Mucosa of stomach (tissue), 1 donor: ENCODE measurements around the gene MYO5C.
A peak's percentile ranks its signal among the peaks of the same experiment; 100 is the strongest.

Source experiments
- H3K27me3 ChIP-seq: one replicate; pipeline ENCODE4 v1.7.0; 2013; ENCODE audit warnings: mild to moderate bottlenecking, low read length; ENCODE audit not compliant: control insufficient read depth, insufficient read depth
- H3K36me3 ChIP-seq: one replicate; pipeline ENCODE4 v1.7.0; 2013; ENCODE audit warnings: low read length; ENCODE audit not compliant: control insufficient read depth, insufficient read depth
- H3K4me1 ChIP-seq: one replicate; pipeline ENCODE4 v1.7.0; 2013; ENCODE audit warnings: mild to moderate bottlenecking, low read length; ENCODE audit not compliant: control insufficient read depth, insufficient read depth
- H3K4me3 ChIP-seq: one replicate; pipeline ENCODE4 v1.7.0; 2013; ENCODE audit warnings: low read length
- H3K9ac ChIP-seq: one replicate; pipeline ENCODE4 v1.7.0; 2013; ENCODE audit warnings: mild to moderate bottlenecking, low read length, moderate library complexity
- H3K9me3 ChIP-seq: one replicate; pipeline ENCODE4 v1.7.0; 2013; ENCODE audit warnings: mild to moderate bottlenecking, low read length, moderate library complexity; ENCODE audit not compliant: control insufficient read depth
- donor health status: Pancreatic carcinoma.

MYO5C gene

GRCh38 chr15:52262364-52262763 is 33.2 kb downstream of the MYO5C start:
- H3K36me3 ChIP-seq, result peaks cover 7% of the 10 kb centered on the region
- H3K9ac ChIP-seq, result peak overlapping the region; percentile 53
- H3K27me3 ChIP-seq, result no peaks in the 10 kb centered on the region
- H3K9me3 ChIP-seq, result no peaks in the 10 kb centered on the region
- H3K4me3 ChIP-seq, result no peak overlapping the region
- peaks cover 26% of the 10 kb centered on the region for H3K4me1 ChIP-seq

DNA sequence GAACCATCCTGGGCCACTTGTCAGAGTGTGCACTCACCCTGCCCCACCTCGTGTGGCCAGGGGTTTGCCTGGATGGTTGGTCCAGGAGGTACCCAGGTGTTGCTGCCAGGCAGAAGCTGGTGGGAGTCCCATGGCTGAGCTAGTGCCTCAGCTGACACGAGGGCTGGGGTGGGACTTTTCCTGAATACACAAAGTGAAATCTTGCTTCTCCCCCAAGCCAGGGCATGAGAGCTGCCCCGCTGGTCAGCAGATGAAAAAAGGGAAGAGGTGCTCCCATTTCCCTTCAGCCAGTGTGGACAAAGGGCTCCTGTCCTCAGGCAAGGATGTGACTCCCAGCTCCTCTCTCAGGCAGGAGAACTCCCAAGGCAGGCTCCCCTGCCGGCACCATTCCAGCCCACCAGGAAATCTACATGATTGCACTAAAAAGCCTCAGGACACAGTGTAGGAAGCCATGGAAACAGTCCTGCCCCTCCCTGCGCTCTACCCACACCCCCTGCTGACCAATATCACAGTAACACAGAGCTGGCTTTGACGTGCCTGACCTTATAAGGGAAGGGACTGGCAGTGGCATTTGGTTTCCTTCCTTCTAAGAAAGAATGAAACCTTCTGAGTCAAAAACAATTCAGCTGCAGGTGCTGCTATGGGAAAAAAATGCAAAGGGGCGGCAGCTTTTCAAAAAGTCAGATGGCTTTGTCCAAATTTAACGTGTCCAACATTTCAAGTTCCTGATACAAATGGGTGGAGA is 33.9 kb downstream of the MYO5C start:
- Histone ChIP-seq H3K9me3 (no peaks in the 10 kb centered on the region), H3K9ac (peak overlapping the region; percentile 53), H3K4me3 (no peak overlapping the region), H3K36me3 (peaks cover 8% of the 10 kb centered on the region), H3K27me3 (no peaks in the 10 kb centered on the region), H3K4me1 (peaks cover 26% of the 10 kb centered on the region)

DNA sequence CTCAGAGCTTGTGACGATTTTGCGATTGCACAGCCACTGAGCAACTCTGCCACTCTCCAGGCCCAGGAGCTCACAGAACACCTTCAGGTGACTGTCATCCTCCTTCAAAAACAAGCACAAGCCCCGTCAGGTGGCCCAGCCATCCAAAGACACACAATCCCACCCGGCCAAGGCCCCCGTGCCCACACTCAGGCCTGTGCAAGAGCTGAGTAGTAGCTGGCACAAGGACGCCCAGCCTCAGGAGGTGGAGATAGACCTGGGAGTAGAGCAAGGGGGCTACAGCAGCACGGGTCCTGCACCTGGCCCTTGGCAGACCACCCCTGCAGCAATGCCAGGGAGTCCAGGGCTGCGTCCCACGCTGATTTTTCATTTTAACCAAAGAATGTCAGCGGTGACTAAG is 34.6 kb downstream of the MYO5C start:
- Histone ChIP-seq H3K4me3 (no peak overlapping the region), H3K9me3 (no peaks in the 10 kb centered on the region), H3K4me1 (peaks cover 33% of the 10 kb centered on the region)

DNA sequence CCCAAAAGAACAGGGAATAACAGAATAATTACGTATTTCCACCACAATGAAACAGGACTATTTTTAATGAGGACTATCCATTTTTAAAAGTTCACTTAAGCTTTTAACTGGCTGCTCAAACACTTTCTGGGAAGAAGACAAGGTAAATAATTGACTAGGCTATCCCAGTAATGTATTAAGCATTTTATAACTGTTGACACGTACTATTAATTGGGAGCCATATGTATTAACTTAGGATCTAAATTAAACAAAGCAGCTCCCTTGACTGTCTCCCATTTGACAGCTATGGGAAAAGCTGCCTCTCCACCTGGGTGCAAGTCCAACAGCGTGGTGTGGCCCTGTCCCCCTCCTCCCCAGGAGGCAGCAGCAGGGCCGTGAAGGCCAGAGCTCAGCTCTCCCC is 36.1 kb downstream of the MYO5C start:
- H3K36me3 ChIP-seq, result peaks cover 5% of the 10 kb centered on the region
- no peak overlapping the region for H3K4me3 ChIP-seq
- H3K9ac ChIP-seq, result no peak overlapping the region
- H3K9me3 ChIP-seq, result no peaks in the 10 kb centered on the region
- no peaks in the 10 kb centered on the region for H3K27me3 ChIP-seq
- H3K4me1 ChIP-seq, result peaks cover 44% of the 10 kb centered on the region

More for the DNA sequence above, 34.6 kb downstream of the MYO5C start:
- peak overlapping the region; percentile 53 for H3K9ac ChIP-seq
- peaks cover 8% of the 10 kb centered on the region for H3K36me3 ChIP-seq
- no peaks in the 10 kb centered on the region for H3K27me3 ChIP-seq

DNA sequence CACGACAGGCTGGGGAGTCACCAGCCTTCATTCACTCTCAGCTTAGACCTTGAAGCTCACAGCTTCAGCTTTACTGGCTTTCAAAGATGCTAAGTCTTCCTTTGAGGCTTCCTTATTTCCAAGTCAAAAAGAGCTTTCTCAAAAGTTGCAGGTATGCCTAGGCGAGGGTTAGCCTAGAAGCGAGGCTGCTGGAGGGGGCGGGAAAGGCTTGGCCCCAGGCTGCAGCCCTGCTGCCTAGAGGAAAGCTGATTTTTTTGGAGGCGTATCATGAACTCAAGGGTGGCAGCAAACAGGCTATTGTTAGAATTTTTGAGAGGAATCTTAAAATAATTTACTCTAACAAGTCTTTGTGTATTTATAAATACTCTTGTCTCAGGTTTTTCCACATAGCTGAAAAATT is 37.1 kb downstream of the MYO5C start:
- no peaks in the 10 kb centered on the region for H3K9me3 ChIP-seq
- peaks cover 4% of the 10 kb centered on the region for H3K36me3 ChIP-seq
- no peak overlapping the region for H3K4me3 ChIP-seq
- no peaks in the 10 kb centered on the region for H3K27me3 ChIP-seq
- peaks cover 47% of the 10 kb centered on the region for H3K4me1 ChIP-seq
- H3K9ac ChIP-seq, result no peak overlapping the region

- Histone ChIP-seq H3K9me3 (no peaks in the 10 kb centered on the region), H3K36me3 (peaks cover 4% of the 10 kb centered on the region), H3K27me3 (no peaks in the 10 kb centered on the region), H3K9ac (no peak overlapping the region), H3K4me1 (peaks cover 49% of the 10 kb centered on the region), H3K4me3 (no peak overlapping the region)
Observed at GRCh38 chr15:52257734-52258062, 37.9 kb downstream of the MYO5C start.

DNA sequence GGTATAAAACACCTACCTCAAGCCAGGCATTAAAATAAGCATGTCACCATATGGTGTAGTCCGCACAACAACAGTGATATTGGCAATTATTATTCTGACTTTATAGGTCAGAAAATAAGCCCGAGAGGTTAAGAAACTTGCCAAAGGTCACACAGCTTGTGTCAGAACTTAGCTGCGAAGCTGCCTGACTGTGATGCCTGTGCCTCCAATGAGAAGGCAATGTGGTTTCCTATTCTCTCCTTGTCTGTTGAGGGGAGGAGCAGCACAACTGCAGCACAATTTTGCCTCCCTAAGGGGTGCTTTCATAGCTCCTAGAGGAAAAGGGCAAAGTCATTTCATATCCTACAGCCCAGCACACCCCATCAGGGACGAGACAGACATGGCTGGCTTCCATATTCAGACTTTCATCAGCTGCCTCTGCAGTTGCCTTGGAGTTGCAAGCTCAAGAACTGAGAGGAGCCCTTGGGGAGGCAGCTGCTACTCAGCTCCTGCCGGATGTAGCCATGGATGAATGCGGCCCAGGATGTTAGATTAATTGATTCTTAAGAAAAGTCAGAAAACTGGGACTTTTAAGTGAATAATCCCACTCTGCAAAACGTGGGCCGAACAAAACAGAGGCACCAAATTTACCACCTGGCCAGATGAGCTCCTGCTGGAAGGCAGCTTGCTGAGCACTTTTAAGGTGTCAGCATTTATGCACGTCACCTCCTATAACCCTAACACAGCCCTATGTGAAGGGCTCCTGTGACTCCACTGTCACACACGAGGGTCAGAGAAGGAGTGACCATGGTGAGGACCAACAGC is 38.5 kb downstream of the MYO5C start:
- Histone ChIP-seq H3K27me3 (no peaks in the 10 kb centered on the region), H3K36me3 (peaks cover 4% of the 10 kb centered on the region), H3K9ac (no peak overlapping the region), H3K9me3 (no peaks in the 10 kb centered on the region), H3K4me3 (no peak overlapping the region), H3K4me1 (peaks cover 45% of the 10 kb centered on the region)

DNA sequence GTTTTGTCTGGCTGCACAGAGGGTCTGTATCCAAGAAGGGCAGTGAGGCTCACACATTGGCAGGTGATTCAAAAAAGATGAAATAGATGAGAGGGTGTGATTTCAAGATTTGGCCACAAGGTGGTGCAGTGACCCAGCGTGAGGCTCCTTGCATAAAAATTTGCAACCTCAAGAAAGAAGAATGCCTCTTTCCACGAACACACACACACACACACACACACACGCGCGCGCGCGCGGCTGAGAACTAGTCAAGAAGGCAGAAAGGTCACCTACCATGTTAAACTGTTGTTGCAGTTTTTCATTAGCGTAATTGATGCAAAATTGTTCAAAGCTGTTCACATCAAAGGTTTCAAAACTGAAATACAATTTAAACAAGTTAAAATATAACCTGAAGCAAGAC is 39.2 kb downstream of the MYO5C start:
- H3K36me3 ChIP-seq, result peaks cover 4% of the 10 kb centered on the region
- H3K27me3 ChIP-seq, result no peaks in the 10 kb centered on the region
- H3K9ac ChIP-seq, result no peak overlapping the region
- no peaks in the 10 kb centered on the region for H3K9me3 ChIP-seq
- no peak overlapping the region for H3K4me3 ChIP-seq
- peaks cover 40% of the 10 kb centered on the region for H3K4me1 ChIP-seq

GRCh38 chr15:52255935-52256334 is 39.7 kb downstream of the MYO5C start:
- Histone ChIP-seq H3K36me3 (peaks cover 4% of the 10 kb centered on the region), H3K4me3 (no peak overlapping the region), H3K9me3 (no peaks in the 10 kb centered on the region), H3K4me1 (peaks cover 42% of the 10 kb centered on the region), H3K27me3 (no peaks in the 10 kb centered on the region), H3K9ac (peak overlapping the region; percentile 52)

GRCh38 chr15:52255008-52255407 is 40.6 kb downstream of the MYO5C start:
- peaks cover 46% of the 10 kb centered on the region for H3K4me1 ChIP-seq
- no peaks in the 10 kb centered on the region for H3K27me3 ChIP-seq
- no peaks in the 10 kb centered on the region for H3K9me3 ChIP-seq
- no peak overlapping the region for H3K4me3 ChIP-seq
- peak overlapping the region; percentile 52 for H3K9ac ChIP-seq
- peaks cover 4% of the 10 kb centered on the region for H3K36me3 ChIP-seq

GRCh38 chr15:52254391-52254790 is 41.2 kb downstream of the MYO5C start:
- H3K9ac ChIP-seq, result no peak overlapping the region
- H3K4me1 ChIP-seq, result peaks cover 52% of the 10 kb centered on the region

GRCh38 chr15:52252781-52253180 is 42.8 kb downstream of the MYO5C start:
- H3K27me3 ChIP-seq, result no peaks in the 10 kb centered on the region
- H3K9ac ChIP-seq, result peak overlapping the region; percentile 31
- H3K36me3 ChIP-seq, result peaks cover 4% of the 10 kb centered on the region
- no peak overlapping the region for H3K4me3 ChIP-seq
- no peaks in the 10 kb centered on the region for H3K9me3 ChIP-seq
- peaks cover 52% of the 10 kb centered on the region for H3K4me1 ChIP-seq

More at GRCh38 chr15:52254391-52254790, 41.2 kb downstream of the MYO5C start:
- Histone ChIP-seq H3K4me3 (no peak overlapping the region), H3K36me3 (peaks cover 4% of the 10 kb centered on the region), H3K9me3 (no peaks in the 10 kb centered on the region), H3K27me3 (no peaks in the 10 kb centered on the region)
